ENCODE measurements around the gene STEAP1B.
A peak's percentile ranks its signal among the peaks of the same experiment; 100 is the strongest.
"Not testable (repeated sequence)": the region's sequence is repeated elsewhere in the genome, so short reads cannot be mapped to it uniquely, and the experiment has no call there.

Gene STEAP1B

DNA sequence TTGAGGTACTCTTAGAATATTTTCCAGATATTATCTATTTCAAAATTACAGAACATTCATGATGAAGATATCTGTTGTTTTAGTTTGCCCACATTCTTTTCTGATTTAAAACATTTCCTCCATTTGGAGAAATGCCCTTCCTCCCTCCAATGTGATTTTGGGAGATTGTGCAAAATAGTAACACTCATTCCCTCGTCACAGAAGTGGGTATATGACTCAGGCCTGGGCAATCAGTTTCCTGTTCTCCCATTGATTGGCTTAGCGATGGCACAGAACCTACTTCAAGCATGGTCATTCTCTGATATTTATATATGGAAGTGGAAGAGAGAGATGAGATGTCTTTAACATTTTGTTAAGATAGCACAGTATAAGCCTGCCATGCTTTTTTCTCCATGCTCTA lies 3.1 kb downstream of the STEAP1B start:
- peak; percentile 25 for DNase-seq (ENCODE audit: low spot score)

DNA sequence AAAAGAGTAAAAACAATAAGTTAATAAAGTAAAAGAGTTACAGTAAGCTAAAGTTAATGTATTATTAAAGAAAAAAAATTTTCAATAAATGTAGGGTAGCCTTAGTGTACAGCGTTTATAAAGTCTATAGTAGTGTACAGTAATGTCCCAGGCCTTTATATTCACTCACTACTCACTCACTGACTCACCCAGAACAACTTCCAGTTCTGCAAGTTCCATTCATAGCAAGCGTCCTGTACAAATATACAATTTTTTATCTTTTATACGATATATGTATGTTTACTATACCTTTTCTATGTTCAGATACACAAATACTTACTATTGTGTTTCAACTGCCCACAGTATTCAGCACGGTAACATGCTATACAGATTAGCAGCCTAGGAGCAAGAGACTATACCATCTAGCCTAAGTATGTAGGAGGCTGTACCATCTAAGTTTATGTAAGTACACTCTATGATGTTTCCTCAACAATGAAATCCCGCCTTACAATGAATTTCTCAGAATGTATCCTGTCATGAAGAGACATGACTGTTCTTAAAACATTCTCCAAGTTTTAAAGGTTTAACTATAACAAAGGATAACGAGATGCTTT lies 3.6 kb downstream of the STEAP1B start:
- DNase-seq (ENCODE audit: low spot score) = not testable (repeated sequence)

DNA sequence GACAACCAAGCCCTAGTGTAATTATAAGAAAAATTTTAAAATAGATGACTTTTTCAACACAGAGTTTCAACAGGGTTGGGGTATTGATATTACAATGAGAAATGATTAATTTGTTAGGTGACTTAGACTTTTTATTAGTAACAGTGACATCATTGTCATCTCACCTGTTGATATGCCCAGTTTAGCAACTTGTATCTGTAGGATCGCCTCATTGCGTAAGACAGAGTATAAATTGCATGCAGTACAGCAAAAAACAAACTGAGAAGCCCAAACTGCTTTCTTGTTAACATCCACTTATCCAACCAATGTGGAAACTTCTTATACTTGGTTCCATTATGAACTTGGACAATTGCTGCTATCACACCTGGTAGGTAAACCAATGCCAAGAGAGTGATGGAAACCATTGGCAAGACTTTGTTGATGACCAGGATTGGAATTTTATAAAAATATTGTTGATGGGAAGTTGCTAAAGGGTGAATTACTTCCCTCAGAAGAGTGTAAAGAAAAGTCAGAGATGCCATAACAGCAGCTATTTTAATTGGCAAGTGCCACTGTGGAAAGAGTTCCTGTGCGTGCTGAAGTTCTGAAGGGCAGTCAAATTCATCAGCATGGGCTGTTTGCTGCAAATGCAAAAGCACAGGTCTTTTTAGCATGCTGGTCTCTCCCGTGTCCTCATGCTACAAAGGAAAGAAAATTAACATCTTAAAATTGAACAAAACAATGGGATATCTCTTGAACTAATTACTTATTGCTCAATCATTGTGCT lies 6.6 kb downstream of the STEAP1B start:
- DNase-seq (ENCODE audit: low spot score) = not testable (repeated sequence)

DNA sequence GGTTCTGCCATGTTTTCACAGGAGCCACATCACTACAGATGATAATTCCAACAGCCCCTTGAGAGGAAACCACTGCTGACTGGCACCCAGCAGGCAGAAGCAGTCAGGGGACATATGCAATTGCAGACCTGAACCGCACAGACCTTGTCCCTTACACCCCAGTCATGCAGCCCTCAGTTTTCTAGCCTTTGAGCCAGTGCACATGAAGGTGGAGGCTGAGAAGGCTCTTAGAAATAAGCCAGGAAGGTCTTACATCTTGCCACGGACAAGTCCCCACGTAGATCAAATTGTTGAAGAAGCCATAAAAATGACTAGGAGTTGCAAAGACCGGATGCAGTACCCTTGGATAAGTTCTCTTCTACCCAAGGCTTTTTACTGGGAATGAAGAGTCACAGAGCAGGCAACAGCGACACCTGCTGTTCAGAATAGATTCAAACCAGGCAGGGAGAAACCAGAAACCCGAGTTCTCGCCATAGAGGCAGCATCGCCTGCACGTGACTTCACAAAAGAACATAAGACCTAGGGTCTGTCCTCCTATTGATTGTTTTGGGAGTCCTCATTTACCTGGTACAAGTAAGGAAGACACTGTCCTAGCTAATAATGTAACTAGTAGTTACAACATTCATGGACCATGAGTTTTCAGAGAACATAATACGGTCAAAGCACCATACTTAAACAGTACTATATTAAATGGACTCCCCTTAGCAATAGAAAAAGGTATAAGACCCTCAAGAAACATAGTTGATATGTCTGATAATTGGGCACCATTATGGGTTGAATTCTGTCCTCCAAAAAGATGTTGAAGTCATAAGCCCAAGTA lies 11.1 kb downstream of the STEAP1B start:
- peak; percentile 71 for DNase-seq (ENCODE audit: low spot score)

DNA sequence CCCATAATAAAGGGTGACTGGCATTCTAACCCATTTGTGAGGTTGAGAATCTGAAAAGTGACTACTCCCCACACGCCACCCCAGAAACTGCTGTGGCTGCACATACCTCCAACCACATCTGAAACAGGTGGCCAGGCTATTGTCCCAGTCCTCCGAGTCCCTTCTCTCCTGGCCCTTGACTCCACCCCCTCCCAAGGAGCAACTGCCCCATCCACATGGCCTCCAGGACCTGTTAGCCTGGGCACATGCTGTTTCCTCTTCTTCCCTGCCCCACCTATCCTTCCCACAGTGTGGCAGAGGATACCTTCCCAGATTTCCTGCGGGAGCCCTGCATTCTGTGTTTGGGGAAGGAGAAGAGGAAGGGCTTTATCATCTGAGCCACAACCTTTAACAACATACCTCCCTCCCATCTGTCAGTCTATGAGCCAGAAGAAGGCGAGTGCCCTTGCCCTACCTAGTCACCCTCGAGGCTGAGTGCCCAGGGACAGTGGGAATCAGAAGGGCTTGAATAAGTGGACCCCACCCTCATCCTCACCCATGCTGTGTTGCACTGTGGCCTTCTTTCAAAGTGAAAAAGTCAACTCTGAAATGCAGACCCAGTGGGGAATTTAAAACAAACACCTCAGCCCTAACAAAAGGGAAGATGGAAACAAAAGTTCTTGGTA lies 11.9 kb downstream of the STEAP1B start:
- DNase-seq (ENCODE audit: low spot score) = no peak

- DNase-seq (ENCODE audit: low spot score) = no peak
These were observed 13.4 kb downstream of the STEAP1B start for GRCh38 chr7:22486597-22486996.

DNA sequence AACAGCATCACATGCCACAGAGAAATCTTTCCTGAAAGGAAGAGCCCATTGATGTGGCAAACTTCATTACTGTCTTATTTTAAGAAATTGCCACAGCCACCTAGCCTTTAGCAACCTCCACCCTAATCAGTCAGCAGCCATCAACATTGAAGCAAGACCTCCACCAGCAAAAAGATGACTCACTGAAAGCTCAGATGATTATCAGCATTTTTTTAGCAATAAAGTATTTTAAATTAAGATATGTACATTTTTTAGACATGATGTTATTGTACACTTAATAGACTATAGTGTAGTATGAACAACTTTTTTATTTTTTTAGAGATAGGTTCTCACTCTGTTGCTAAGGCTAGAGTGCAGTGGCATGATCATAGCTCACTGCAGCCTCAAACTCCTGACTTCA lies 14.8 kb downstream of the STEAP1B start:
- DNase-seq (ENCODE audit: low spot score) = no peak

DNA sequence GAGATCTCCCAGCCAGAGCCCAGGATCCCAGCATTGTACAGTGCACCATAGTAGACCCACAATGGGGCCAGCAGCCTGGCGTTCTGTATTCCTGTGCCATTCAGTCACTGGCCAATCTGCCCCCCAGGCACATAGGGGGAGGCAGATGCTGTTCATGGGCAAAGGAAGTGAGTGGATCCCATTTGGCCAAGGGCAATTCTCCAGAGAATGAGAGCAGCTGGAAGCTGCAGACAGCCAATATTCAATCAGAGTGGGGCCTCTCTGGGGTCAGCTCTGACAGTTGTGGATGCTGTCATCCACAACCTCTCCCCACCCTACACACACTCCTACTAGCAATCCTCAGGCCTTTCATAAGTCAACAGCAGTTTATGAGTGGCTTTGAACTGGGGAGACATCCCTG lies 17.5 kb downstream of the STEAP1B start:
- no peak for DNase-seq (ENCODE audit: low spot score)

- DNase-seq (ENCODE audit: low spot score) = peak; percentile 17
These were observed 18.3 kb downstream of the STEAP1B start for GRCh38 chr7:22481726-22482125.

- DNase-seq (ENCODE audit: low spot score) = no peak
These were observed 19.4 kb downstream of the STEAP1B start for GRCh38 chr7:22480523-22481075.

- no peak for DNase-seq (ENCODE audit: low spot score)
These were observed 22.0 kb downstream of the STEAP1B start for GRCh38 chr7:22477876-22478450.

DNA sequence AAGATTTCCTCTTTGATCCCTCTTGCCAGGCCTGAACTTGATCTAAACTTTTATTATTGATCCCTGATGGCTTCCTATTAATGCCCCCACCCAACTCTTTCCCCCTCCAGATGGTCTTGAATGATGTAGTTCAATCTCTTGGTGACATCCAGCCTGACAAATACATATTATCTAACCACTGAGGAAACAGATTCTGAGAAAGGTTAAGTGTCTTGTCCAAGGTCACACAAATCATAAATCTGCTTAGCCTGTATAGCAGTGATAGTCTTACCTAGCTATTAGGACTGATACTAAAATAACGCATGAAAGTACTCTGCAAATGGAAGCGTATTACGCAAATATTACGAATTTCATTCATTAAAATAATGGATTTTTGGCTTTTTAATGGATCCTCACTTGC lies 22.7 kb downstream of the STEAP1B start:
- DNase-seq (ENCODE audit: low spot score) = no peak

DNA sequence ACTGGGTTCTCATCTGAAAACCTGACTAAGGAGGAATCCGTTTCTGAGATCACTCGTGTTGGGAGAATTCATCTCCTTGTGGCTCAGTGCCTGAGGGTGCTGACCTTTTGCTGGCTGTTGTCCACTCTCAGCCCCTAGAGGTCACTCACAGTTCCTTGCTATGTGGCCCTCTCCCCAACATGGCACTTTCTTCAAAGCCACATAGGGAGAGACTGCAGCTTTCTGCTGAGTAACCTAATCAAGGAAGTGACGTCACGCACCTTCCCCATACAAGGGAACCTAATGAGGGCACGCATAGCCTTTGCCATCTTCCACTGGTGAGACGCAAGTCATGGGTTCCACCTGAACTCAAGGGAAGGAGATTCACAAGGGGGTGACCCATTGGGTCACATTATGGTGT lies 23.2 kb downstream of the STEAP1B start:
- no peak for DNase-seq (ENCODE audit: low spot score)

GRCh38 chr7:22474645-22475044 lies 25.3 kb downstream of the STEAP1B start:
- DNase-seq (ENCODE audit: low spot score) = no peak

DNA sequence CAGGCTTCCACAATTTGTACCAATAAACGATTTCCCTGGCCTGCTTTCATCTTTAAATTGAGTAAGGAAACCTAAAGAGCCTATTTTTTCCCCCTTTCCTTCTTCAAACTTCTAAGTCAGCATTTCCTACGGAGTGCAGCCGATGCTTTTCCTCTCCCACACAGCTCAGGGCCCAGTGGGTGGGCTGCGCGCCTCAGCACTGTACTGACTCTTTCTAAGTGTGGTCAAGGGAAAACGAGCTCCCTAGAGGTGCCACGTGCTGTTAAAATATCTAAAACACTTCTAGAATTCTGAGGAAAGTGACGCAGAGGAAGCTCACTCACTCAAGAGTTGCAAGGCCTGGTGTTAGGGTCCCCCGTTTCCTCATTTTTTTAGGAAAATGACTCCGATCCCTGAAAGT lies 29.0 kb downstream of the STEAP1B start:
- no peak for DNase-seq (ENCODE audit: low spot score)

DNA sequence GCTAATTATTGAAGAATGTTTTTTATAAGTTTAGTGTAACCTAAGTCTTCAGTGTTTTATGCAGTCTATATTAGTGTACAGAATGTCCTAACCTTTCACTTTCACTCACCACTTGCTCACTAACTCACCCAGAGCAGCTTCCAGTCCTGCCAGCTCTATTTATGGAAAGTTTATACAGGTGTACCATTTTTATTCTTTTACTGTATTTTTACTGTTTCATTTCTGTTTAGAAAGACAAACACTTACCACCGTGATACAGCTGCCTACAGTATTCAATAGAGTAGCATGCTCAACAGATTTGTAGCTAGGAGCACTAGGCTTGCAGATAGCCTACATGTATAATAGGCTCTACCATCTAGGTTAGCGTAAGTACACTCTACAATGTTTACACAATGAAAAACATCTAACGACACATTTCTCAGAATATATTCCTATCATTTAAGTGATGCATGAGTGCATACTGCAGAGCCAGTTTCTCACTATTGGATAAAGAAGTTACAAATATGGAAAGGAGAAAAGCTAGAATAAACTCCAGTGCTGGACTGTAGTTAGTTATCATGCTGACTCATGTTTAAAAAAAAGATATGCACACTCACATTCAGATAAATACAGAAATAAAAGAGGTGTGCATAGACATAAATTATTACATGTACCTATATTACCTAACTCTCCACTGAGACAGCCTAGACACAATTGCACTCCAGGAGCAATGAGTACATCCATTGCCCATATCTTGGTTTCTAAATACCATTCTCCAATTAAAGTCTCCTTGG lies 30.4 kb downstream of the STEAP1B start:
- no peak for DNase-seq (ENCODE audit: low spot score)

GRCh38 chr7:22468609-22469008 lies 31.4 kb downstream of the STEAP1B start:
- DNase-seq (ENCODE audit: low spot score) = no peak

DNA sequence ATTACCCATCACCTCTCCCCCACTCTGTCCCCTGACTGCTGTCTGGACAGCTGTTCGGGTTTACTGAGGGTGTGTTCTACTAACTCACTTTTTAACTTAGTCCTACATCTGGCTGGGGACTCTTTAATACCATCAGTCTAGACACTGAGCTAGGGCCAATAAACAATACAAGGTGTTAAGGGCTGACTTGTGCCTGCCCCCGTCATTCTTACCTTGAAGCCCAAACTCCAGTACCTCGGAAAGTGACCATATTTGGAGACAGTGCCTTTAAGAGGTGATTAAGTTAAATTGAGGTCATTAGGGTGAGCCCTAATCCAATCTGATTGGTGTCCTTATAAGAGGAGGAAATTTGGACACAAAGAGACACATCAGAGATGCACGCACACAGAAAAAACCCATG lies 35.7 kb downstream of the STEAP1B start:
- DNase-seq (ENCODE audit: low spot score) = no peak

GRCh38 chr7:22460363-22460988 lies 39.5 kb downstream of the STEAP1B start:
- DNase-seq (ENCODE audit: low spot score) = no peak

GRCh38 chr7:22457471-22457870 lies 42.5 kb downstream of the STEAP1B start:
- DNase-seq (ENCODE audit: low spot score) = no peak

DNA sequence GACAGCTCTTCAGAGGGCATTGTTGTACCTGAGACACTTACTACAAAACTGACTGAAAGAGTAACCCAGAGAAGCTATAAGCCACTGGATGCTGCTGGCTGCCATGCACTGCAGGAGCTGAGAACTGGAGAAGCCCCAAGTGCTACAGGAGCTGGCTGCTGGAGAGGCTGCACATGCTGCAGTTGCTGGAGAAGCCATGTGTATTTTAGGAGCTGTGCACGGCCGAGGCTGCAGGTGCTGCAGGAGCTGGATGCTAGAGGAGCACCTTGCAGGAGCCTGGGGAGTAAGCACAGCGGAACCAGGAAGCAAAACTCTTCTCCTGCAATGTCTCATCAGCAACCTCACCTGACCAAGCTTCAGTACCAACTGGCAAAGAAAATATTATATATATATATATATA lies 45.5 kb downstream of the STEAP1B start:
- no peak for DNase-seq (ENCODE audit: low spot score)
